ENCODE results near the gene RPS27A.
"Not testable (repeated sequence)": the region's sequence is repeated elsewhere in the genome, so short reads cannot be mapped to it uniquely, and the experiment has no call there.

- not testable (repeated sequence) for TF ChIP-seq CTCF (conservative IDR thresholded peaks at IDR 0.05; ENCODE audit: low read depth in 2 of 2); EZH2 (IDR thresholded peaks at IDR 0.05; ENCODE audit: low read depth, unreplicated experiment); POLR2AphosphoS5 (IDR thresholded peaks at IDR 0.05; ENCODE audit: low read depth); REST (IDR thresholded peaks at IDR 0.05; ENCODE audit: unreplicated experiment); EZH2phosphoT487 (IDR thresholded peaks at IDR 0.05; ENCODE audit: unreplicated experiment); CREB1 (CRISPR knock-in tag; IDR thresholded peaks at IDR 0.05; ENCODE audit: low read depth)
Observed at GRCh38 chr2:55259586-55259985, 27.1 kb downstream of the RPS27A start.
